ENCODE data around the gene ABLIM3.

Gene ABLIM3

GRCh38 chr5:149144637-149145036 is 3.3 kb downstream of the ABLIM3 start:
- no peaks in the 10 kb centered on the region for H3K79me2 ChIP-seq (ENCODE audit: insufficient read depth, low read length)
- no peaks in the 10 kb centered on the region for H3F3A ChIP-seq (ENCODE audit: insufficient read depth)
- no peak overlapping the region for H3K27ac ChIP-seq (ENCODE audit: low read depth, low read length)
- no peak overlapping the region for H3K4me2 ChIP-seq (ENCODE audit: low read depth, low read length, poor library complexity, severe bottlenecking)
- no peaks in the 10 kb centered on the region for H3K9me3 ChIP-seq (ENCODE audit: insufficient read depth, low read length)
- H3K4me3 ChIP-seq (ENCODE audit: insufficient read depth, low read length, poor library complexity, severe bottlenecking): no peak overlapping the region
- H3K36me3 ChIP-seq (ENCODE audit: low read length): no peaks in the 10 kb centered on the region
- no peaks in the 10 kb centered on the region; the same call in 1 of the 2 replicates for H3K9me2 ChIP-seq (replicated peaks; ENCODE audit: insufficient read depth, low read length)
- H4K20me1 ChIP-seq (ENCODE audit: low read depth, low read length): no peaks in the 10 kb centered on the region
- TF ChIP-seq, protein P1, sequence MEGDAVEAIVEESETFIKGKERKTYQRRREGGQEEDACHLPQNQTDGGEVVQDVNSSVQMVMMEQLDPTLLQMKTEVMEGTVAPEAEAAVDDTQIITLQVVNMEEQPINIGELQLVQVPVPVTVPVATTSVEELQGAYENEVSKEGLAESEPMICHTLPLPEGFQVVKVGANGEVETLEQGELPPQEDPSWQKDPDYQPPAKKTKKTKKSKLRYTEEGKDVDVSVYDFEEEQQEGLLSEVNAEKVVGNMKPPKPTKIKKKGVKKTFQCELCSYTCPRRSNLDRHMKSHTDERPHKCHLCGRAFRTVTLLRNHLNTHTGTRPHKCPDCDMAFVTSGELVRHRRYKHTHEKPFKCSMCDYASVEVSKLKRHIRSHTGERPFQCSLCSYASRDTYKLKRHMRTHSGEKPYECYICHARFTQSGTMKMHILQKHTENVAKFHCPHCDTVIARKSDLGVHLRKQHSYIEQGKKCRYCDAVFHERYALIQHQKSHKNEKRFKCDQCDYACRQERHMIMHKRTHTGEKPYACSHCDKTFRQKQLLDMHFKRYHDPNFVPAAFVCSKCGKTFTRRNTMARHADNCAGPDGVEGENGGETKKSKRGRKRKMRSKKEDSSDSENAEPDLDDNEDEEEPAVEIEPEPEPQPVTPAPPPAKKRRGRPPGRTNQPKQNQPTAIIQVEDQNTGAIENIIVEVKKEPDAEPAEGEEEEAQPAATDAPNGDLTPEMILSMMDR (IDR thresholded peaks at IDR 0.05; ENCODE audit: insufficient read depth, low read length, poor library complexity, severe bottlenecking): no peak
- TF ChIP-seq EZH2phosphoT487 (conservative IDR thresholded peaks at IDR 0.05; ENCODE audit: low read length): no peak
- no peaks in the 10 kb centered on the region for H3K27me3 ChIP-seq (ENCODE audit: low read length)
- no peak overlapping the region for H2AFZ ChIP-seq (ENCODE audit: low read depth, low read length, severe bottlenecking)
- H3K9ac ChIP-seq (ENCODE audit: low read length): no peak overlapping the region

DNA sequence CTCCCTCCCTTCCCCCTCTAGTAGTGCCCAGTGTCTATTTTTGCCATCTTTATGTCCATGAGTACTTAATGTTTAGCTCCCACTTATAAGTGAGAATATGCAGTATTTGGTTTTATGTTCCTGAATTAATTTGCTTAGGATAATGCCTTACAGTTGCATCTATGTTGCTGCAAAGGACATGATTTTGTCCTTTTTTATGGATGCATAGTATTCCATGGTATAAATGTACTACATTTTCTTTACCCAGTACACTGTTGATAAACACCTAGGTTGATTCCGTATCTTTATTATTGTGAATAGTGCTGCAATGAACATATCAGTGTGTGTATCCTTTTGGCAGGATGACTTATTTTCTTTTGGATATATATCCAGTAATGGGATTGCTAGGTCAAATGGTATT is 3.8 kb downstream of the ABLIM3 start:
- Histone ChIP-seq H3K79me2 (ENCODE audit: insufficient read depth, low read length) (no peaks in the 10 kb centered on the region), H3K27me3 (ENCODE audit: low read length) (no peaks in the 10 kb centered on the region), H3K9me3 (ENCODE audit: insufficient read depth, low read length) (no peaks in the 10 kb centered on the region), H3K4me3 (ENCODE audit: insufficient read depth, low read length, poor library complexity, severe bottlenecking) (no peak overlapping the region), H3K9ac (ENCODE audit: low read length) (no peak overlapping the region), H3K9me2 (replicated peaks; ENCODE audit: insufficient read depth, low read length) (no peaks in the 10 kb centered on the region; the same call in 1 of the 2 replicates), H3K4me2 (ENCODE audit: low read depth, low read length, poor library complexity, severe bottlenecking) (no peak overlapping the region), H4K20me1 (ENCODE audit: low read depth, low read length) (no peaks in the 10 kb centered on the region), H3K36me3 (ENCODE audit: low read length) (no peaks in the 10 kb centered on the region), H2AFZ (ENCODE audit: low read depth, low read length, severe bottlenecking) (no peak overlapping the region), H3F3A (ENCODE audit: insufficient read depth) (no peaks in the 10 kb centered on the region), H3K27ac (ENCODE audit: low read depth, low read length) (no peak overlapping the region)
- TF ChIP-seq, protein P1 (IDR thresholded peaks at IDR 0.05; ENCODE audit: insufficient read depth, low read length, poor library complexity, severe bottlenecking): no peak
- no peak for TF ChIP-seq EZH2phosphoT487 (conservative IDR thresholded peaks at IDR 0.05; ENCODE audit: low read length)

- H3K9me3 ChIP-seq (ENCODE audit: insufficient read depth, low read length): no peaks in the 10 kb centered on the region
- no peak overlapping the region for H3K9ac ChIP-seq (ENCODE audit: low read length)
- H2AFZ ChIP-seq (ENCODE audit: low read depth, low read length, severe bottlenecking): no peak overlapping the region
- TF ChIP-seq EZH2phosphoT487 (conservative IDR thresholded peaks at IDR 0.05; ENCODE audit: low read length): no peak
- TF ChIP-seq, protein P1 (IDR thresholded peaks at IDR 0.05; ENCODE audit: insufficient read depth, low read length, poor library complexity, severe bottlenecking): no peak
- H3K27ac ChIP-seq (ENCODE audit: low read depth, low read length): no peak overlapping the region
- H3K79me2 ChIP-seq (ENCODE audit: insufficient read depth, low read length): no peaks in the 10 kb centered on the region
- H3K4me3 ChIP-seq (ENCODE audit: insufficient read depth, low read length, poor library complexity, severe bottlenecking): no peak overlapping the region
- no peaks in the 10 kb centered on the region for H4K20me1 ChIP-seq (ENCODE audit: low read depth, low read length)
- no peak overlapping the region for H3K4me2 ChIP-seq (ENCODE audit: low read depth, low read length, poor library complexity, severe bottlenecking)
- no peaks in the 10 kb centered on the region for H3K27me3 ChIP-seq (ENCODE audit: low read length)
- no peaks in the 10 kb centered on the region; the same call in 1 of the 2 replicates for H3K9me2 ChIP-seq (replicated peaks; ENCODE audit: insufficient read depth, low read length)
- H3K36me3 ChIP-seq (ENCODE audit: low read length): no peaks in the 10 kb centered on the region
- H3F3A ChIP-seq (ENCODE audit: insufficient read depth): no peaks in the 10 kb centered on the region
Measured at GRCh38 chr5:149147676-149148075, 6.4 kb downstream of the ABLIM3 start.

All from SU-DHL-6 (cell line).